HepG2 (cell line): ENCODE results near the gene PBOV1. TPM values are rescaled to one million over a fixed set of nuclear protein-coding genes. Genes with fewer than 3 reads are reported as not detected.

Experiments
- AHDC1 ChIP-seq: sonication (generic); formaldehyde crosslinking; IDR thresholded peaks from 2 replicates; pipeline ENCODE4 v1.5.1; 2020; ENCODE audit warnings: mild to moderate bottlenecking, missing genetic modification reagents, borderline replicate concordance
- CERS6 ChIP-seq: sonication (generic); formaldehyde crosslinking; IDR thresholded peaks from 2 replicates; pipeline ENCODE4 v1.5.0; 2020; ENCODE audit warnings: missing genetic modification reagents
- HIC2 ChIP-seq: sonication (generic); formaldehyde crosslinking; IDR thresholded peaks from 2 replicates; pipeline ENCODE4 v1.9.0; 2022; ENCODE audit warnings: low read depth, missing genetic modification reagents
- HOXA3 ChIP-seq: sonication (generic); formaldehyde crosslinking; IDR thresholded peaks from 2 replicates; pipeline ENCODE4 v1.5.0; 2020; ENCODE audit warnings: missing genetic modification reagents
- KDM2A ChIP-seq: sonication (generic); formaldehyde crosslinking; IDR thresholded peaks from 2 replicates; pipeline ENCODE4 v1.4.0; 2020; ENCODE audit warnings: low read depth, missing genetic modification reagents, borderline replicate concordance
- KLF9 ChIP-seq: IDR thresholded peaks from 2 replicates; pipeline ENCODE4 v1.6.1; 2016; ENCODE audit warnings: low read depth
- MED1 ChIP-seq: sonication (generic); formaldehyde crosslinking; IDR thresholded peaks from 2 replicates; pipeline ENCODE4 v1.4.0; 2020; ENCODE audit warnings: missing genetic modification reagents
- MED8 ChIP-seq: sonication (generic); formaldehyde crosslinking; IDR thresholded peaks from 2 replicates; pipeline ENCODE4 v1.8.1; 2023; ENCODE audit warnings: mild to moderate bottlenecking, missing genetic modification reagents; ENCODE audit not compliant: insufficient replicate concordance
- NCOR1 ChIP-seq: fragments of 200-600 bp; sonication (generic); IDR thresholded peaks from 2 replicates; pipeline ENCODE4 v1.7.0; 2017; ENCODE audit warnings: antibody characterized with exemption, low read length, borderline replicate concordance
- NR2C2 ChIP-seq: sonication (generic); formaldehyde crosslinking; IDR thresholded peaks from 2 replicates; pipeline ENCODE4 v1.4.0; 2020; ENCODE audit warnings: missing genetic modification reagents, mild to moderate bottlenecking, moderate library complexity, borderline replicate concordance
- NR2F6 ChIP-seq, 2 experiments: IDR thresholded peaks; 2 replicates each; pipeline ENCODE4 v1.6.1; 2016; ENCODE audit warnings: antibody characterized with exemption in 1 of 2, mild to moderate bottlenecking in 1 of 2
- PHF21A ChIP-seq: sonication (generic); formaldehyde crosslinking; IDR thresholded peaks from 2 replicates; pipeline ENCODE4 v1.5.0; 2020; ENCODE audit warnings: mild to moderate bottlenecking, missing genetic modification reagents
- SALL1 ChIP-seq: sonication (generic); formaldehyde crosslinking; IDR thresholded peaks from 2 replicates; pipeline ENCODE4 v1.8.0; 2022; ENCODE audit warnings: mild to moderate bottlenecking, missing genetic modification reagents
- SRSF1 ChIP-seq: fragments of 200-400 bp; formaldehyde crosslinking; optimal IDR thresholded peaks from 2 replicates; pipeline ENCODE3; 2017; ENCODE audit warnings: mild to moderate bottlenecking, low read depth, low read length, moderate library complexity
- TCF7 ChIP-seq: sonication (generic); IDR thresholded peaks from 2 replicates; pipeline ENCODE4 v1.6.1; 2016; ENCODE audit warnings: antibody characterized with exemption, low read depth
- U2AF1 ChIP-seq: fragments of 200-400 bp; formaldehyde crosslinking; optimal IDR thresholded peaks from 2 replicates; pipeline ENCODE3; 2017; ENCODE audit warnings: mild to moderate bottlenecking, low read depth, low read length
- ZBTB7B ChIP-seq: sonication (generic); formaldehyde crosslinking; IDR thresholded peaks from 2 replicates; pipeline ENCODE4 v1.4.0; 2020; ENCODE audit warnings: missing genetic modification reagents
- ZNF20 ChIP-seq: sonication (generic); formaldehyde crosslinking; IDR thresholded peaks from 2 replicates; pipeline ENCODE4 v1.4.0; 2020; ENCODE audit warnings: mild to moderate bottlenecking, moderate library complexity, missing genetic modification reagents
- ZNF256 ChIP-seq: sonication (generic); formaldehyde crosslinking; conservative IDR thresholded peaks from 2 replicates; pipeline ENCODE4 v1.4.0; 2020; ENCODE audit warnings: missing genetic modification reagents
- ZNF710 ChIP-seq: sonication (generic); formaldehyde crosslinking; IDR thresholded peaks from 2 replicates; pipeline ENCODE4 v1.5.0; 2020; ENCODE audit warnings: mild to moderate bottlenecking, missing genetic modification reagents, borderline replicate concordance
- ZNF747 ChIP-seq: sonication (generic); formaldehyde crosslinking; IDR thresholded peaks from 2 replicates; pipeline ENCODE4 v1.8.1; 2023; ENCODE audit warnings: missing genetic modification reagents, mild to moderate bottlenecking, borderline replicate concordance
- polyA plus RNA-seq, 8 experiments: library from polyadenylated mRNA; depleted of rRNA in 3 of 8; stranded (reverse) in 7 of 8; unstranded in 1 of 8; fragments of >200 nt; fragmentation: Illumina TruSeq in 4 of 8; extraction: Trizol in 4 of 8; gene quantifications; 2 replicates each; pipeline versions ENCODE4 v1.2.1 to v1.2.3, GENCODE V29; 2011 to 2016; ENCODE audit warnings: low read depth in 4 of 8, missing spikeins in 1 of 8, mixed read lengths in 1 of 8; ENCODE audit not compliant: insufficient read depth in 1 of 8
- total RNA-seq, 5 experiments: library from RNA; depleted of rRNA; stranded (reverse); fragments of >200 nt; fragmentation: Illumina TruSeq; extraction: Trizol; gene quantifications; 2 replicates each; pipeline ENCODE4 v1.2.3, GENCODE V29; 2016; ENCODE audit warnings: low read depth in 1 of 5

Gene PBOV1
- total and polyA plus RNA-seq, 2 of the 13 experiments (the other 11 are each of a cell fraction or from before 2014, with no cell fraction given): not detected

- TF ChIP-seq HOXA3 (CRISPR knock-in tag) (no peak), NCOR1 (no peak), NR2C2 (CRISPR knock-in tag) (no peak), MED8 (CRISPR knock-in tag) (no peak), MED1 (CRISPR knock-in tag) (peak; percentile 77; the same call in 1 of the 2 replicates), AHDC1 (CRISPR knock-in tag) (peak; percentile 75; the same call in 1 of the 2 replicates), SRSF1 (no peak), ZBTB7B (no peak), KLF9 (no peak), HIC2 (CRISPR knock-in tag) (peak; percentile 86), SALL1 (CRISPR knock-in tag) (peak; percentile 63), ZNF20 (CRISPR knock-in tag) (no peak), NR2F6 (IDR thresholded peaks at IDR 0.05) (no peak), NR2F6 (CRISPR knock-in tag; IDR thresholded peaks at IDR 0.05) (no peak), KDM2A (no peak), U2AF1 (no peak), CERS6 (CRISPR knock-in tag) (no peak), ZNF747 (no peak), ZNF256 (CRISPR knock-in tag) (no peak), TCF7 (0 out of 2 replicates have a peak, but pooled peaks have one; percentile 10), PHF21A (CRISPR knock-in tag) (0 out of 2 replicates have a peak, but pooled peaks have one; percentile 33), ZNF710 (no peak)
These were observed 9.1 kb upstream of the PBOV1 start (continued) for GRCh38 chr6:138227316-138227781.
